Tibial artery (tissue), 4 donors: ENCODE data around the gene KCNK5.

Experiments used
- DNase-seq, 2 donors: peaks; one replicate each; pipeline ENCODE4 v3.0.0-alpha.2; 2019
- H3K27ac ChIP-seq, 2 donors: fragments of 200-600 bp; sonication (generic) in 1 of 2; 1 replicate in 1 of 2; 2 replicates in 1 of 2; pipeline ENCODE4 v1.5.1; 2018 to 2019; ENCODE audit warnings: mild to moderate bottlenecking in 1 of 2
- H3K27me3 ChIP-seq, 2 donors: fragments of 200-600 bp; sonication (generic) in 1 of 2; one replicate each; pipeline versions ENCODE4 v1.5.1 to v1.6.0; 2016 to 2019
- H3K36me3 ChIP-seq, 3 donors: fragments of 200-600 bp; sonication (generic) in 2 of 3; one replicate each; pipeline ENCODE4 v1.5.1; 2016 to 2019; ENCODE audit warnings: mild to moderate bottlenecking in 2 of 3
- H3K4me1 ChIP-seq, 4 donors: fragments of 200-600 bp; sonication (generic) in 2 of 4; 1 replicate in 3 of 4; 2 replicates in 1 of 4; pipeline ENCODE4 v1.5.1; 2016 to 2019
- H3K4me3 ChIP-seq, 2 donors: fragments of 200-600 bp; sonication (generic) in 1 of 2; 1 replicate in 1 of 2; 2 replicates in 1 of 2; pipeline ENCODE4 v1.5.1; 2018 to 2019; ENCODE audit warnings: mild to moderate bottlenecking in 2 of 2
- H3K9me3 ChIP-seq, 3 donors: fragments of 200-600 bp; sonication (generic) in 1 of 3; one replicate each; pipeline ENCODE4 v1.5.1; 2016 to 2019
- CTCF ChIP-seq, 2 experiments: fragments of 200-600 bp in 1 of 2; fragments of 450-650 bp in 1 of 2; IDR thresholded peaks; one replicate each; pipeline ENCODE4 v1.5.1; 2017 to 2019; ENCODE audit warnings: antibody characterized with exemption in 2 of 2, mild to moderate bottlenecking in 1 of 2, moderate library complexity in 1 of 2
- intact Hi-C: fragments of 100-400 bp; cut with DNase I; formaldehyde crosslinking; loops from one replicate; pipeline ENCODE4 v1.15.0; 2023; ENCODE audit warnings: low total_unique reads

The KCNK5 gene

GRCh38 chr6:39200498-39201020 is 28.7 kb downstream of the KCNK5 start:
- Histone ChIP-seq H3K4me3 (no peak overlapping the region), H3K4me1 (no peaks in the 10 kb centered on the region), H3K27me3 (no peaks in the 10 kb centered on the region), H3K36me3 (no peaks in the 10 kb centered on the region), H3K27ac (no peak overlapping the region), H3K9me3 (no peaks in the 10 kb centered on the region)
- intact Hi-C loops = no loop called here
- no peak for DNase-seq
- no peak for TF ChIP-seq CTCF (IDR thresholded peaks at IDR 0.05)

GRCh38 chr6:39199976-39200375 is 29.3 kb downstream of the KCNK5 start:
- intact Hi-C loops = no loop called here
- no peak for TF ChIP-seq CTCF (IDR thresholded peaks at IDR 0.05)
- no peak overlapping the region for H3K27ac ChIP-seq
- H3K4me1 ChIP-seq = no peaks in the 10 kb centered on the region
- no peak overlapping the region for H3K4me3 ChIP-seq
- DNase-seq = no peak
- no peaks in the 10 kb centered on the region for H3K27me3 ChIP-seq
- H3K9me3 ChIP-seq = no peaks in the 10 kb centered on the region
- no peaks in the 10 kb centered on the region for H3K36me3 ChIP-seq

- Histone ChIP-seq H3K9me3 (no peaks in the 10 kb centered on the region), H3K27me3 (no peaks in the 10 kb centered on the region), H3K4me3 (no peak overlapping the region), H3K27ac (no peak overlapping the region), H3K4me1 (no peaks in the 10 kb centered on the region), H3K36me3 (no peaks in the 10 kb centered on the region)
- DNase-seq = no peak
- no peak for TF ChIP-seq CTCF (IDR thresholded peaks at IDR 0.05)
- intact Hi-C loops = no loop called here
Measured at GRCh38 chr6:39199231-39199940, 29.9 kb downstream of the KCNK5 start.

GRCh38 chr6:39198528-39198927 is 30.7 kb downstream of the KCNK5 start:
- Histone ChIP-seq H3K27me3 (no peaks in the 10 kb centered on the region), H3K9me3 (no peaks in the 10 kb centered on the region), H3K4me3 (no peak overlapping the region), H3K4me1 (no peaks in the 10 kb centered on the region), H3K27ac (no peak overlapping the region), H3K36me3 (peaks cover 0 to 4% (median 0%) of the 10 kb centered on the region in 3 donors)
- intact Hi-C loops = no loop called here
- no peak for TF ChIP-seq CTCF (IDR thresholded peaks at IDR 0.05)
- DNase-seq = no peak

GRCh38 chr6:39197922-39198500 is 31.3 kb downstream of the KCNK5 start:
- no peak for DNase-seq
- H3K4me1 ChIP-seq = no peaks in the 10 kb centered on the region

More at GRCh38 chr6:39197922-39198500, 31.3 kb downstream of the KCNK5 start:
- Histone ChIP-seq H3K9me3 (no peaks in the 10 kb centered on the region), H3K27me3 (no peaks in the 10 kb centered on the region), H3K36me3 (peaks cover 0 to 4% (median 0%) of the 10 kb centered on the region in 3 donors), H3K4me3 (no peak overlapping the region), H3K27ac (no peak overlapping the region)
- intact Hi-C loops = no loop called here
- TF ChIP-seq CTCF (IDR thresholded peaks at IDR 0.05) = no peak
